Activated naive CD4-positive, alpha-beta T cell treated with Interleukin-2 at 50 U/mL for 16 hours (primary cell): Measurements from ENCODE around the gene CASTOR2.
"Not testable (repeated sequence)": the region's sequence is repeated elsewhere in the genome, so short reads cannot be mapped to it uniquely, and the experiment has no call there.

Source experiments
- DNase-seq: peaks from one replicate; pipeline ENCODE4 v3.0.0-alpha.2; 2020

The CASTOR2 gene

GRCh38 chr7:74964511-74965119 is at the start of gene CASTOR2:
TSS of gene CASTOR2 (plus strand) at chr7:74964705. CDS start at chr7:74964986, 281 bp downstream.
- DNase-seq: peak; percentile 81

GRCh38 chr7:74922321-74922890 is 42.1 kb upstream of the CASTOR2 start:
- not testable (repeated sequence) for DNase-seq

GRCh38 chr7:74923644-74924043 is 40.9 kb upstream of the CASTOR2 start:
- not testable (repeated sequence) for DNase-seq

GRCh38 chr7:74926968-74927367 is 37.5 kb upstream of the CASTOR2 start:
- not testable (repeated sequence) for DNase-seq

- DNase-seq: not testable (repeated sequence)
These were observed 32.8 kb upstream of the CASTOR2 start for GRCh38 chr7:74931563-74932328.

- not testable (repeated sequence) for DNase-seq
These were observed 25.1 kb upstream of the CASTOR2 start for GRCh38 chr7:74939429-74939828.

GRCh38 chr7:74941302-74942069 is 23.0 kb upstream of the CASTOR2 start:
- not testable (repeated sequence) for DNase-seq

- DNase-seq: not testable (repeated sequence)
These were observed 20.6 kb upstream of the CASTOR2 start for GRCh38 chr7:74943923-74944322.

- not testable (repeated sequence) for DNase-seq
These were observed 16.8 kb upstream of the CASTOR2 start for GRCh38 chr7:74947741-74948140.

GRCh38 chr7:74953774-74954173 is 10.7 kb upstream of the CASTOR2 start:
- not testable (repeated sequence) for DNase-seq

GRCh38 chr7:74958328-74958727 is 6.2 kb upstream of the CASTOR2 start:
- DNase-seq: not testable (repeated sequence)

GRCh38 chr7:74963704-74964510 is 598 bp upstream of the CASTOR2 start:
- not testable (repeated sequence) for DNase-seq

GRCh38 chr7:74966208-74966854 is 1.8 kb downstream of the CASTOR2 start:
- DNase-seq: not testable (repeated sequence)

GRCh38 chr7:74966909-74967308 is 2.4 kb downstream of the CASTOR2 start:
- not testable (repeated sequence) for DNase-seq

GRCh38 chr7:74971431-74971830 is 6.9 kb downstream of the CASTOR2 start:
- not testable (repeated sequence) for DNase-seq

- not testable (repeated sequence) for DNase-seq
These were observed 7.9 kb downstream of the CASTOR2 start for GRCh38 chr7:74972377-74972776.

GRCh38 chr7:74975959-74976358 is 11.5 kb downstream of the CASTOR2 start:
- DNase-seq: not testable (repeated sequence)

- DNase-seq: not testable (repeated sequence)
These were observed 13.0 kb downstream of the CASTOR2 start for GRCh38 chr7:74977523-74977922.

- DNase-seq: not testable (repeated sequence)
These were observed 23.9 kb downstream of the CASTOR2 start for GRCh38 chr7:74988436-74988835.

GRCh38 chr7:74993121-74993520 is 28.6 kb downstream of the CASTOR2 start:
- no peak for DNase-seq

- not testable (repeated sequence) for DNase-seq
These were observed 30.5 kb downstream of the CASTOR2 start for GRCh38 chr7:74994869-74995543.
